Psoas muscle (tissue), 8 donors: ENCODE measurements around the gene USP30. TPM values are rescaled to one million over a fixed set of nuclear protein-coding genes. Genes with fewer than 3 reads are reported as not detected.
"Not testable (repeated sequence)": the region's sequence is repeated elsewhere in the genome, so short reads cannot be mapped to it uniquely, and the experiment has no call there.

Experiments
- ATAC-seq, 4 donors: fragments of 200-7000 bp; cut with Tn5 transposase; one replicate each; pipeline ENCODE4 v1.9.1; 2020; ENCODE audit warnings: moderate library complexity in 3 of 4, mild to moderate bottlenecking in 2 of 4
- DNase-seq, 2 donors: peaks; one replicate each; pipeline ENCODE4 v3.0.0-alpha.2; 2020
- H3K27ac ChIP-seq: fragments of 200-600 bp; one replicate; pipeline ENCODE4 v1.8.0; 2022
- H3K27me3 ChIP-seq, 3 donors: fragments of 200-600 bp in 1 of 3; one replicate each; pipeline versions ENCODE4 v1.6.1 to v1.8.0; 2013 to 2022; ENCODE audit warnings: low read length in 2 of 3, mild to moderate bottlenecking in 2 of 3, moderate library complexity in 1 of 3; ENCODE audit not compliant: insufficient read depth in 3 of 3
- H3K36me3 ChIP-seq, 2 donors: fragments of 200-600 bp in 1 of 2; one replicate each; pipeline versions ENCODE4 v1.6.1 to v1.8.0; 2013 to 2022; ENCODE audit warnings: low read depth in 1 of 2, mild to moderate bottlenecking in 1 of 2, moderate library complexity in 1 of 2; ENCODE audit not compliant: insufficient read depth in 1 of 2
- H3K4me1 ChIP-seq: fragments of 200-600 bp; one replicate; pipeline ENCODE4 v1.8.0; 2022
- H3K4me3 ChIP-seq: fragments of 200-600 bp; one replicate; pipeline ENCODE4 v1.8.0; 2022; ENCODE audit warnings: mild to moderate bottlenecking
- H3K9me3 ChIP-seq: fragments of 200-600 bp; one replicate; pipeline ENCODE4 v1.8.0; 2022
- WGBS, 3 donors: extraction: QIAGEN DNeasy Blood & Tissue Kit; methylation state at CpG; one replicate each; pipeline versions ENCODE4 v1.1.6 to v1.1.7; 2013; 5-methylcytosine and 5-hydroxymethylcytosine counted together
- intact Hi-C, 2 donors: fragments of 100-400 bp; cut with DNase I; formaldehyde crosslinking; loops; one replicate each; pipeline versions ENCODE4 v1.11.0 to v1.14.2; 2022
- polyA plus RNA-seq, 3 donors: library from polyadenylated mRNA; stranded (reverse); fragments of 200-250 nt; gene quantifications; one replicate each; pipeline ENCODE4 v1.2.3, GENCODE V29; 2013
- total RNA-seq, 4 donors: library from RNA; stranded (reverse); fragmentation: NEBNext Ultra II Directional in 2 of 4; extraction: Animal tissue kit (Norgen Biotek cat#: 25700) in 2 of 4; gene quantifications; one replicate each; pipeline versions ENCODE4 v1.2.1 to v1.2.4, GENCODE V29; 2021 to 2023
- TF ChIP-seq, protein P1 (sequence below): fragments of 200-600 bp; IDR thresholded peaks from one replicate; pipeline ENCODE4 v1.8.0; 2022; ENCODE audit warnings: antibody characterized with exemption
- donor health status: healthy with polysubstance abuse.
- donor health status: DM: no; HTN: no; CAD: no; lungs with moderate emphysema.
- donor health status: Bipolar disorder and iron deficiency.
- donor health status: healthy.
- donor health status: DM: yes; HTN: yes; CAD: no.
- donor health status: DM: no; HTN: no; CAD: no.
- donor health status: DM: no; HTN: no; CAD: no.
- donor health status: DM: yes; HTN: yes; CAD: no.

Gene USP30
- total and polyA plus RNA-seq, 7 donors = 4.7 to 14.6 (median 10.9) TPM

DNA sequence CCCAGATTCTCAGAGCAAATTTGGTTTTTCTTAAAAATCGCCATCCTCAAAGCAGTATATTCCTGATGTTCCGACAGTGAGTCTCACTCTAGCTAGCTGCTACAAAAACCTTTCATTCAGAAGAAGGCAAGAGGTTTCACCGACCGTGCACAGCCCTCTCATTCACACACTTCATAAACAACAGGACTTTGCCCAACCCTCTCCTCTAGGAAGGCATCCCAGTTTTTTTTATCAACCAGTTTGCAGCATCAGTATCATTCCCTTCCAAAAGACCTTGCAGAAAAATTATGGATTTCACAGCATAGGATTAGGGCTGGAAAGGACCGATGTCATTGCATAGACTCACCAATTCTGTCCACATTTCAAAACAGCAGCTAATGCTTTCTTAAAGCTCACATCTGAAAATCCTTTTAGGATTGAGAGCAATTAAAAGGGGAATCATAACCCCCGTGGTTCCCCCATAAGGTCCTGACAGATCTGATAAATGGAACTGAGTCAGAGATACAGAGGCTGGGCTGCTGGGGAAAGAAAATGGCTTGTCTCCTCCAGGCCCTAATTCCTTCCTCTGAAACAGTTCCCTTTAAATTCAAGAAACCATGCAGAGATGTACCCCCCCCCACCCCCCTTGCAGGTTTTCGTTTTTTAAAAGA lies 32.1 kb upstream of the USP30 start:
- Histone ChIP-seq H3K9me3 (no peaks in the 10 kb centered on the region), H3K36me3 (no peaks in the 10 kb centered on the region), H3K4me1 (no peaks in the 10 kb centered on the region), H3K4me3 (no peak overlapping the region), H3K27me3 (no peaks in the 10 kb centered on the region), H3K27ac (no peak overlapping the region)
- WGBS, 3 donors = 56 to 60% (median 59%) methylated on average over 7 of the region's 7 CpGs
- DNase-seq (no peak), ATAC-seq (no peak)
- TF ChIP-seq, protein P1, sequence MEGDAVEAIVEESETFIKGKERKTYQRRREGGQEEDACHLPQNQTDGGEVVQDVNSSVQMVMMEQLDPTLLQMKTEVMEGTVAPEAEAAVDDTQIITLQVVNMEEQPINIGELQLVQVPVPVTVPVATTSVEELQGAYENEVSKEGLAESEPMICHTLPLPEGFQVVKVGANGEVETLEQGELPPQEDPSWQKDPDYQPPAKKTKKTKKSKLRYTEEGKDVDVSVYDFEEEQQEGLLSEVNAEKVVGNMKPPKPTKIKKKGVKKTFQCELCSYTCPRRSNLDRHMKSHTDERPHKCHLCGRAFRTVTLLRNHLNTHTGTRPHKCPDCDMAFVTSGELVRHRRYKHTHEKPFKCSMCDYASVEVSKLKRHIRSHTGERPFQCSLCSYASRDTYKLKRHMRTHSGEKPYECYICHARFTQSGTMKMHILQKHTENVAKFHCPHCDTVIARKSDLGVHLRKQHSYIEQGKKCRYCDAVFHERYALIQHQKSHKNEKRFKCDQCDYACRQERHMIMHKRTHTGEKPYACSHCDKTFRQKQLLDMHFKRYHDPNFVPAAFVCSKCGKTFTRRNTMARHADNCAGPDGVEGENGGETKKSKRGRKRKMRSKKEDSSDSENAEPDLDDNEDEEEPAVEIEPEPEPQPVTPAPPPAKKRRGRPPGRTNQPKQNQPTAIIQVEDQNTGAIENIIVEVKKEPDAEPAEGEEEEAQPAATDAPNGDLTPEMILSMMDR = no peak
- intact Hi-C loops = no loop called here

DNA sequence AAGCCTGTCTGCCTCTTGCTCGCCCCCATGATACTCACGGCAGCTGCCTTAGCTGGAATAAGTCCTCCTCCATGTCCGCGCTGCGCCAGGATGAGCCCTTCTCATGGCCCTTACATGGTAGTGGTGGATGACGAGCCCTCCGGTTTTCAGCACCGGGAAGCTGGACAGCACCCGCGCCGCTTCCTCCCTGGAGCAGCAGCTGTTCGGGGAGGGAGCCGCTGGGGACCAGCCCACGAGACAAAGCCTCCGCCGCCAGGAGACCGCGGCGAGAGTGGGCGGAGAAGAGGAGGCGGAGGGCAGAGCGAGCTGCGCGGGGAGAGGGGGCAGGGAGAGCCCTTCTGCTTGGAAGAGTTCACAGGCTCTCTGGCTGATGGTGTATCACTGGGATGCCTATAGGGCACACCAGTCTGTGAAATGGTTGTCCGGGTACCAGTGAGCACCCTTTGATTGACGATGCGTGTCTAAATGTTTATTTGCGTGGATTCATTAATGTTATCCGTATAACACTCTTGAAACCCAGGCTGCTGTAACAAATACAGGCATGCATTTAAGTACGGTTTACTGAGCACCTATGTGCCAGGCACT lies 31.5 kb upstream of the USP30 start, which contains the start of gene SVOP:
TSS of gene SVOP (minus strand) at position 273 of the 585 bp plus-strand sequence. CDS start at position 73, 200 bp downstream.
- intact Hi-C loops = no loop called here
- no peaks in the 10 kb centered on the region for H3K36me3 ChIP-seq
- no peak within 1 kb of the TSS for H3K27ac ChIP-seq
- H3K9me3 ChIP-seq = no peaks in the 10 kb centered on the region
- DNase-seq = peak; percentile 76 to 87
- H3K4me1 ChIP-seq = no peaks in the 10 kb centered on the region
- peak within 1 kb of the TSS; percentile 43 for H3K4me3 ChIP-seq
- 2 to 3% (median 3%) methylated on average over 30 of the region's 30 CpGs for WGBS, 3 donors
- no peaks in the 10 kb centered on the region for H3K27me3 ChIP-seq
- ATAC-seq = peak; percentile 89 to 96 (median 94)
- TF ChIP-seq, protein P1 = no peak

DNA sequence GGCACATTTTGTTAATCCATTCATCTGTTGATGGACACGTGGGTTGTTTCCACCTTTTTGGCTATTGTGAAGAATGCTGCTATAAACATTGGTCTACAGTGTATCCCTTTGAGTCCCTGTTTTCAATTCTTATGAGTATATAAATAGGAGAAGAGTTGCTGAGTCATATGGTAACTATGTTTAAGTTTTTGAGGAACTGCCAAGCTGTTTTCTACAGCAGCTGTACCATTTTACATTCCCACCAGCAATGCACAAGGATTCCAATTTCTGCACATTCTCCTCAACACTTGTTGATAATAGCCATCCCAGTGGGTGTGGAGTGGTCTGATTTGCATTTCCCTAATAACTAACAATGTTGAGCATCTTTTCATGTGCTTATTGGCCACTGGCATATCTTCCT lies 24.6 kb upstream of the USP30 start:
- DNase-seq (no peak), ATAC-seq (no peak)
- no peak overlapping the region for H3K27ac ChIP-seq
- intact Hi-C loops = no loop called here
- H3K4me1 ChIP-seq = peaks cover 1% of the 10 kb centered on the region
- H3K9me3 ChIP-seq = no peaks in the 10 kb centered on the region
- H3K4me3 ChIP-seq = no peak overlapping the region
- H3K27me3 ChIP-seq = no peaks in the 10 kb centered on the region
- TF ChIP-seq, protein P1 = no peak
- H3K36me3 ChIP-seq = no peaks in the 10 kb centered on the region
- WGBS, 3 donors = 29 to 39% (median 34%) methylated on average over 1 of the region's 1 CpG

DNA sequence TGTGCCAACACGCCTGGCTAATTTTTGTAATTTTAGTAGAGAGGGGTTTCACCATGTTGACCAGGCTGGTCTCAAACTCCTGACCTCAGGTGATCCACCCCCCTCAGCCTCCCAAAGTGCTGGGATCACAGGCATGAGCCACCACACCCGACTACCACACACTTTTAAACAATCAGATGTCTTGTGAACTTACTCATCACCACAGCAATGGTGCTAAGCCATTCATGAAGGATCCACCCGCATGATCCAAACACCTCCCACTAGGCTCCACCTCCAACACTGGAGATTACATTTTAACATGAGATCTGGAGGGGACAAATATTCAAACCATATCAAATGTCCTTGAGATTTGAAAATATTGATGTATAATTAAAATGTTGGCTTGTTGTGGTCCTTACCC lies 23.8 kb upstream of the USP30 start:
- H3K4me3 ChIP-seq, H3K36me3 ChIP-seq, H3K9me3 ChIP-seq, ATAC-seq, intact Hi-C loops, DNase-seq, H3K27ac ChIP-seq, H3K27me3 ChIP-seq, H3K4me1 ChIP-seq: not testable (repeated sequence)
- 43 to 50% (median 49%) methylated on average over 3 of the region's 3 CpGs for WGBS, 3 donors

DNA sequence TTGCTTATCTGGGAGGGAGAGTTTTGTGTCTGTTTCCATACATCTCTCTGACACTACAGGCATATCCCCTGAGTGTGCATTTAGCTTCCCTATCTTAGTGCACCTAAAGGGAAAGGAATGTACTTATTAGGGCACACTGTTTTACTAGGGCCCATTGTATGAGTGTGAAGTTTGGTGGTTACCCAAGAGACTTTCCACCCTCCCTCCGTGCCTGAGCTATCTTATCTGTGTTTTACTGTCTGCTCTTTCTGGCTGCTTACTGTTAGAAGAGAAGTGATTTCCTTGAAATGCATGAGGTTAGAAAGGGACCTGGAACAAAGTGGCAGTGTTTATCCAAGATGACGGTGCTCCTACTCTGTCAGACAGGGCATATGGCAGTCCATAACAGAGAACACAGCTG lies 23.0 kb upstream of the USP30 start:
- no peaks in the 10 kb centered on the region for H3K9me3 ChIP-seq
- TF ChIP-seq, protein P1 = no peak
- H3K27me3 ChIP-seq = no peaks in the 10 kb centered on the region
- peaks cover 13% of the 10 kb centered on the region for H3K4me1 ChIP-seq
- WGBS, 3 donors = 66 to 72% (median 72%) methylated on average over 2 of the region's 2 CpGs
- DNase-seq = no peak
- no peaks in the 10 kb centered on the region for H3K36me3 ChIP-seq
- ATAC-seq = no peak
- no peak overlapping the region for H3K27ac ChIP-seq
- H3K4me3 ChIP-seq = no peak overlapping the region
- intact Hi-C loops = no loop called here
